Measurements from ENCODE around the gene TMBIM6. TPM values are rescaled to one million over a fixed set of nuclear protein-coding genes. Genes with fewer than 3 reads are reported as not detected.

Gene TMBIM6
- total and polyA plus RNA-seq, 9 of the 15 experiments (the other 6 are each of a cell fraction or from before 2014, with no cell fraction given) = 147 to 1,288 (median 352) TPM

DNA sequence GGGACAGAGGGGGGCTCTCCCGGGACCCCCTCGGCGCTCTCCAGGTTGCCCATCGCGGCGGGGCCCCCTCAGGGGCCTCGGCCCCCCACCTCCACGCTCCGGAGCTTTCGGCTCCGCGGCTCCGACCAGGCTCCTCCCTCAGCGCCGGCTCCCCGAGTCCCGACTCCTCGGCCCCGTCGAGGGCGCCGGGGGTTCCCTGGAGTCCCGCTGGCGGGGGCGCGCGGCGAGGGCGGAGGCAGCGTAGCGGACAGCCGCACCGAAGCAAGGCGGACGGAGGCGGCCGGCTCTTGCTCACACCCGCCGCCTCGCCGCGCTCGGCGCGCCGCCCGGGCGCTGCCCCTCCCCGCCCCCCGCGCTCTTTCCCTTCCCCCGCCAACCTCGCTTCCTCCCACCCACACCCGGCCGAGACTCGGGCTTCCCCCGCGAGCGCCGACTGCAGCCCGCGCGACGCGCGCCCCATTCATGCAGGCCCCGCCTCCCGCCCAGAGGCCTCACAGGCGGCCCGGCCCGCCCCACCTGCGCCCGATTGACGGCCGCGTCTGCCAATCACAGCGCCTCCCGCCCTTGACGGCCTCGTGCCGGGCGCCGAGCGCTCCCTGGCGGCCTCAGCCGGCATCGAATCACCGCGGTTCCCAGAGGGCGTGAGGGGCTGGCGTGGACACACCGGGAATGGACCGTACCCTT is 34.1 kb upstream of the TMBIM6 start, which contains the start of gene FMNL3 (continued):
- TF ChIP-seq, protein P1, sequence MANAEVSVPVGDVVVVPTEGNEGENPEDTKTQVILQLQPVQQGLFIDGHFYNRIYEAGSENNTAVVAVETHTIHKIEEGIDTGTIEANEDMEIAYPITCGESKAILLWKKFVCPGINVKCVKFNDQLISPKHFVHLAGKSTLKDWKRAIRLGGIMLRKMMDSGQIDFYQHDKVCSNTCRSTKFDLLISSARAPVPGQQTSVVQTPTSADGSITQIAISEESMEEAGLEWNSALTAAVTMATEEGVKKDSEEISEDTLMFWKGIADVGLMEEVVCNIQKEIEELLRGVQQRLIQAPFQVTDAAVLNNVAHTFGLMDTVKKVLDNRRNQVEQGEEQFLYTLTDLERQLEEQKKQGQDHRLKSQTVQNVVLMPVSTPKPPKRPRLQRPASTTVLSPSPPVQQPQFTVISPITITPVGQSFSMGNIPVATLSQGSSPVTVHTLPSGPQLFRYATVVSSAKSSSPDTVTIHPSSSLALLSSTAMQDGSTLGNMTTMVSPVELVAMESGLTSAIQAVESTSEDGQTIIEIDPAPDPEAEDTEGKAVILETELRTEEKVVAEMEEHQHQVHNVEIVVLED (CRISPR knock-in tag; IDR thresholded peaks at IDR 0.05) = 0 out of 2 replicates have a peak, but pooled peaks have one; percentile 17
- TF ChIP-seq ATF1 (CRISPR knock-in tag; IDR thresholded peaks at IDR 0.05) (no peak), ATF1 (tag; IDR thresholded peaks at IDR 0.05) (peak; percentile 76), FOXP1 (CRISPR knock-in tag; IDR thresholded peaks at IDR 0.05) (peak; percentile 98), RBBP5 (IDR thresholded peaks at IDR 0.05; ENCODE audit: borderline replicate concordance, insufficient read depth, low read length, poor library complexity, severe bottlenecking) (peak; percentile 46), KDM2B (CRISPR knock-in tag; IDR thresholded peaks at IDR 0.05) (peak; percentile 70; the same call in 1 of the 2 replicates), TEAD4 (IDR thresholded peaks at IDR 0.05; ENCODE audit: low read length) (no peak), TEAD4 (CRISPR knock-in tag; IDR thresholded peaks at IDR 0.05; ENCODE audit: borderline replicate concordance) (peak; percentile 92; the same call in 1 of the 2 replicates), CEBPG (CRISPR knock-in tag; IDR thresholded peaks at IDR 0.05) (peak; percentile 51; the same call in 1 of the 2 replicates), CEBPG (tag; conservative IDR thresholded peaks at IDR 0.05 in 1 of 2, IDR thresholded peaks at IDR 0.05 in 1 of 2) (no peak), ZZZ3 (IDR thresholded peaks at IDR 0.05) (no peak), ERF (CRISPR knock-in tag; IDR thresholded peaks at IDR 0.05) (peak; percentile 79), ETV5 (CRISPR knock-in tag; IDR thresholded peaks at IDR 0.05; ENCODE audit: low read depth) (peak; percentile 56; the same call in 1 of the 2 replicates), ZNF143 (CRISPR knock-in tag; IDR thresholded peaks at IDR 0.05) (peak; percentile 58; the same call in 1 of the 2 replicates), NFYB (IDR thresholded peaks at IDR 0.05; ENCODE audit: extremely low read depth, insufficient read length) (peak; percentile 89), HNRNPL (IDR thresholded peaks at IDR 0.05; ENCODE audit: low read depth, low read length) (0 out of 2 replicates have a peak, but pooled peaks have one; percentile 17), MTA1 (IDR thresholded peaks at IDR 0.05; ENCODE audit: borderline replicate concordance) (no peak)
- TF ChIP-seq, protein P2, sequence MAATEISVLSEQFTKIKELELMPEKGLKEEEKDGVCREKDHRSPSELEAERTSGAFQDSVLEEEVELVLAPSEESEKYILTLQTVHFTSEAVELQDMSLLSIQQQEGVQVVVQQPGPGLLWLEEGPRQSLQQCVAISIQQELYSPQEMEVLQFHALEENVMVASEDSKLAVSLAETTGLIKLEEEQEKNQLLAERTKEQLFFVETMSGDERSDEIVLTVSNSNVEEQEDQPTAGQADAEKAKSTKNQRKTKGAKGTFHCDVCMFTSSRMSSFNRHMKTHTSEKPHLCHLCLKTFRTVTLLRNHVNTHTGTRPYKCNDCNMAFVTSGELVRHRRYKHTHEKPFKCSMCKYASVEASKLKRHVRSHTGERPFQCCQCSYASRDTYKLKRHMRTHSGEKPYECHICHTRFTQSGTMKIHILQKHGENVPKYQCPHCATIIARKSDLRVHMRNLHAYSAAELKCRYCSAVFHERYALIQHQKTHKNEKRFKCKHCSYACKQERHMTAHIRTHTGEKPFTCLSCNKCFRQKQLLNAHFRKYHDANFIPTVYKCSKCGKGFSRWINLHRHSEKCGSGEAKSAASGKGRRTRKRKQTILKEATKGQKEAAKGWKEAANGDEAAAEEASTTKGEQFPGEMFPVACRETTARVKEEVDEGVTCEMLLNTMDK (IDR thresholded peaks at IDR 0.05; ENCODE audit: borderline replicate concordance, insufficient read depth, low read depth, low read length, poor library complexity, severe bottlenecking) = peak; percentile 97
- TF ChIP-seq, protein P3, sequence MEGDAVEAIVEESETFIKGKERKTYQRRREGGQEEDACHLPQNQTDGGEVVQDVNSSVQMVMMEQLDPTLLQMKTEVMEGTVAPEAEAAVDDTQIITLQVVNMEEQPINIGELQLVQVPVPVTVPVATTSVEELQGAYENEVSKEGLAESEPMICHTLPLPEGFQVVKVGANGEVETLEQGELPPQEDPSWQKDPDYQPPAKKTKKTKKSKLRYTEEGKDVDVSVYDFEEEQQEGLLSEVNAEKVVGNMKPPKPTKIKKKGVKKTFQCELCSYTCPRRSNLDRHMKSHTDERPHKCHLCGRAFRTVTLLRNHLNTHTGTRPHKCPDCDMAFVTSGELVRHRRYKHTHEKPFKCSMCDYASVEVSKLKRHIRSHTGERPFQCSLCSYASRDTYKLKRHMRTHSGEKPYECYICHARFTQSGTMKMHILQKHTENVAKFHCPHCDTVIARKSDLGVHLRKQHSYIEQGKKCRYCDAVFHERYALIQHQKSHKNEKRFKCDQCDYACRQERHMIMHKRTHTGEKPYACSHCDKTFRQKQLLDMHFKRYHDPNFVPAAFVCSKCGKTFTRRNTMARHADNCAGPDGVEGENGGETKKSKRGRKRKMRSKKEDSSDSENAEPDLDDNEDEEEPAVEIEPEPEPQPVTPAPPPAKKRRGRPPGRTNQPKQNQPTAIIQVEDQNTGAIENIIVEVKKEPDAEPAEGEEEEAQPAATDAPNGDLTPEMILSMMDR (IDR thresholded peaks at IDR 0.05 in 2 of 3, conservative IDR thresholded peaks at IDR 0.05 in 1 of 3; ENCODE audit: insufficient read depth in 2 of 3, low read depth in 1 of 3, low read length in 3 of 3) = peak; percentile 93 to 98 (median 96)

Measured in K562 (cell line).